ENCODE data around the gene PRM2.

PRM2 gene, protein sequence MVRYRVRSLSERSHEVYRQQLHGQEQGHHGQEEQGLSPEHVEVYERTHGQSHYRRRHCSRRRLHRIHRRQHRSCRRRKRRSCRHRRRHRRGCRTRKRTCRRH

DNA sequence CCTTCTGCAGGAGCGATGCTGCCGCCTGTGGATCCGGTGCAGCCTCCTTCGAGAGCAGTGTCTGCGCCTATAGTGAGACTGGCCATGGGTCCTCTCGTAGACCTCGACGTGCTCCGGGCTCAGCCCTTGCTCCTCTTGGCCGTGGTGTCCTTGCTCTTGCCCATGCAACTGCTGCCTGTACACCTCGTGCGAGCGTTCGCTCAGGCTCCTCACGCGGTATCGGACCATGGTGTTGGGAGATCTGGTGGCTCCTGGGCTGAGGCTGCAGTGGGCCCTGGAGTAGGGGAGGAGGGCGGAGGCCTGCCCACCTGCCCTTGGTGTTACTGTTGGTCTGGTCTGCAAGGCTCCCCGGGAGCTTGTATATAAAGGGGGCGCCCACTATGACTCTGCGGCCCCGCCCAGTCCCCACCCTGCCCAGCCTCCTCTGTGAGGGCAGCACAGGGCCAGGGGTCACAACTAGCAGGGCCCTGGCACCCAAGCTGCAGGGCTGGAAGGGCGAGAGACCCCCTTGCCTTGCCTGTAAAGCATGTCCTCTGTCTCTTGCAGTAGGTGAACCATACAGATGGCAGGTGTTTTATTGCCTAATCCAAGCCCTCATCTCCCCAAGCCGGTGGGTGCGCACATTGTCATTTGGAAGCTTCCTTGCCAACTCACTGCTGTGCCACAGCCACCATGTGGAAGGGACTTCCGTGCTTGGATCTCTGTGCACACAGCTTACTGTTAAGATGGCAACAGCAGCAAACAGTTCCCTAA is at the start of gene PRM2:
PRM2 (minus strand) TSS at position 338 of the 753 bp plus-strand sequence; CDS start at position 228, 110 bp downstream.
- no peak for DNase-seq

DNA sequence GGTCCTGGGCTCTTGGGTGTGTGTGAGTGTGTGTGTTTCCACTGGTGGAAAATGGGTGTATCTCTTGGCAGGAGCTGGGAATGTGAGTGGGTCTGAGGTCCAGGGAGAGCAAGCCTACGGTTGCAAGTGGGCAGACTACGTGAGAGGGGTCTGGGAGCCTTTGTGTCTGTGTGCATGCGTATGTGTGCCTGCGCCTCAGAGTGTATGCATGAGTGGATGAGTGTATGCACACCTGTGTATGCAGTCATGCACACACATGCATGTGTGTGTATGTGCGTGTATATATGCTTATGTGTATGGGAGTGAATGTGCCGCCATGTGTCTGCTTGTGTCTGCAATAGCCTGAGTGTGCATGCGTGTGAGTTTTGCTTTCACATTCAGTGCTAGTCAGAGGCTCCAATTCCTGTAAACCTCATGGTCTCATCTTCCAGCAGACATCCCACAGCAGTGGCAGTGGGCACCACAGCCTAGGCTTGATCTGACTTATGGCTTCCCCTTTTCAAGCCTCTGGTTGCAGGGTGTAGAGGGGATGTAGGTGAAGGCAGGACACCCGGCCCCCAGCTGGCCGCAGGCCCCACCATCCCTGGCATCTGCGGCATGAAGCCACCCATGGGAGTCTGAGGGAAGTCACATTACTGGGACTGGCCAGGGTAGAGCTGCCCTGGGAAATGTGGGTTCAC is 49.3 kb upstream of the PRM2 start:
- no peak for DNase-seq

DNA sequence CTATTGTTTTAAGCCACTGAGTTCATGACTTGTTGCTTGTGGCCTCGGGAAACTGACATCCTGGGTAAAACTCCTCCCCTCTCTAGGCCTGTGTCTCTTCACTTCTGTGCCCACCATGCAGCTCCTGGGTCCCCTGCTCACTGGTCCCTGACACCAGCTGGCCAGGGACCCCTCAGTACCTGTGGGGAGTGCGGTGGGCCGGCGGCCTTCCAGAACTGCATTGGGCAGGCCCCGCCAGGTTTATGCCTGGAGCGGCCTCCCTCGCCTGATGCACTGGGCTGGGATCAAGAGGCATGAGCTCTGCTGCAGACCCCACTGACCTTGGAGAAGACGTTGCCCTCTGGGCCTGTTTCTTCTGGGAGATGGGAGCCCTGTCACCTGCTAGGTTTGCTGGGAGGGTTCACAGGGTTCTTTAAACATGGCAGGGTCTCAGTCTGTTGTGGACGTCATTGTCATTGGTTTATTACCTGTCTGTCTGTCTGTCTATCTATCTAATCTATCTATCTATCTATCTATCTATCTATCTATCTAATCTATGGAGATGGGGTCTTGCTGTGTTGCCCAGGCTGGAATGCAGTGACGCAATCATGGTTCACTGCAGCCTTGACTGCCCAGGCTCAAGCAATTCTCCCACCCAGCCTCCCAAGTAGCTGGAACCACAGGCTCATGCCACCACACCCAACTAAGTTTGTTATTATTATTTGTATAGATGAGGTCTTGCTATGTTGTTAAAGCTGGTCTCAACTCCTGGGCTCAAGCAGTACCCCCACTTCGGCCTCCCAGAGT is 47.5 kb upstream of the PRM2 start:
- no peak for DNase-seq

DNA sequence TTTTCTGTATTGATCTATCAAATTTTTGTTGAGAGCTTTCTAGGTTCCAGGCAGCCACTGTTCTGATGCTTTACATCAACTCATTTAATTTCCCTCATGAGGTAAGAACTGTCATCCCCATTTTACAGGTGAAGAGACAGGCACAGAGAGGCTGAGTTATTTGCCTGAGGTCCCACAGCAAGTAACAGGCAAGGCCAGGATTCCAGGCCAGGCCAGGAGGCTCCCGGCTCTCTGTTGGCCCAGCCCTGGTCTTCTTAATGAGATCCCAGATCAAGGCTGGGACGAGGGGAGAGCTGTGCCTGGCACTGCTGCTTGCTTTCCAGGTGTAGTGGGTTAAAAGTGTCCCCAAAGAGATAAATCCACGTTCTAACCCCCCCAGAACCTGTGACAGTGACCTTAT is 46.5 kb upstream of the PRM2 start:
- no peak for DNase-seq

DNA sequence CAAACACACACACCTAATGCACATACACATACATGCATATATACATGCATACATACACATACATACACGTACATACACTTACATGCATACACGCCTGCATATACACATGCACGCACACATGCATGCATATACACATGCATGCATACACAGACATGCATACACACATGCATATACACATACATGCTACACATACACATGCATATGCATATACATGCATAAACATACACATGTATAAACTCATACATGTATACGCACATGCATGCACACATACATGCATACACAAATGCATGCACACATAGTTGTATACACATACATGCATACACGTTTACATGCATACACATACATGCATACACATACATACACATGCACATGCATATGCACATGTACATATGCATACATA is 45.4 kb upstream of the PRM2 start:
- DNase-seq, result no peak

DNA sequence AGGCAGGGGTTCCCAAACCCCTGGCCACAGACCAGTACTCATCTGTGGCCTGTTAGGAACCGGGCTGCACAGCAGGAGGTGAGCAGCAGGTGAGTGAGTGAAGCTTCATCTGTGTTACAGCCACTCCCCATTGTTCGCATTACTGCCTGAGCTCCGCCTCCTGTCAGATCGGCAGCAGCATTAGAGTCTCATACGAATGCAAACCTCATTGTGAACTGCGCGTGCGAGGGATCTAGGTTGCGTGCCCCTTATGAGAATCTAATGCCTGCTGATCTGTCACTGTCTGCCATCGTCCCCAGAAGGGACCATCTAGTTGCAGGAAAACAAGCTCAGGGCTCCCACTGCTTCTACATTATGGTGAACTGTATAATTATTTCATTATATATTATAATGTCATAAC is 43.9 kb upstream of the PRM2 start:
- no peak for DNase-seq

DNA sequence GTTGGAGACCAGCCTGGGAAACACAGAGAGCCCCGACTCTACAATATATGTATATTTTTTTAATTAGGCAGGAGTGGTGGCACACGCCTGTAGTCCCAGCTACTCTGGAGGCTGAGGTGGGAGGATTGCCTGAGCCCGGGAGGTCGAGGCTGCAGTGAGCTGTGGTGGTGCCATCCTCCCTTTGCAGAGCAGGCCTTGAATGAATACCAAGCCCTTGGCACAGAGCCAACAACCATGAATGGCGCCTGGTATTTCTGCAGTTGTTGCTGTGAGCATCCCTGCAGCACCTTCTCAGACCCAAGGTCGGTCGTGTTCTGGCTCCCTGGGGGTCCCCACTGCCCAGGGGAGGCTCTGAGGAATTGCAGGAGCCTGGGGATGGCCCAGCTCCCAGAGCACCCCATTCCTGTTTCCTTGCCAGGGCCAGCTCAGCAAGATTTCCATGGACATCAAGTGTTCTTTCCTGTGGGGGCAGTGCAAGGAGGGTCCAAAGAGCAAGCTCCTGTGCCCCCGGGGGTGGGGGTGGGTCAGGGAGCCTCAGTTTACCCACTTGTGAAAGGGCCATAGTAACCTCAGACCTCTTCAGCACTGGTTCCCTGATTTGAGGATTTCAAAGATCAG is 43.4 kb upstream of the PRM2 start:
- DNase-seq, result no peak

DNA sequence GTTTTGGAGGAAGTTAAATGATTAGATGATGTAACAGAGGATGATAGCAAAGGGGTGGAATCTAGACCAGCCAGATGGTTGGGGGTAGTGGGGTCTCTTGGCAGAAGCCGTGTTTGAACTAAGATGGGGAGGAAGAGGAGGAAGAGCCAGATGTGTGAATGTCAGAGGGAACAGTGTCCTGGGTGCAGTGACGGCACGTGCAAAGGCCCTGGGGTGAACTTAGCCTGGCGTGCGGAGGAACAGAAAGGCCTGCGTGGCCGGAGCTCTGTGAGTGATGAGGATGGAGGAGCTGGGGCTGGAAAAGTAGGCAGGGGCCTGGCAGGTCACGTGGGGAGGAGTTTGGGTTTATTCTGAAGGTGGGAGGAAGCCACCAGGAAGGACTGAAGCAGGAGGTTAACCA is 42.5 kb upstream of the PRM2 start:
- no peak for DNase-seq

DNA sequence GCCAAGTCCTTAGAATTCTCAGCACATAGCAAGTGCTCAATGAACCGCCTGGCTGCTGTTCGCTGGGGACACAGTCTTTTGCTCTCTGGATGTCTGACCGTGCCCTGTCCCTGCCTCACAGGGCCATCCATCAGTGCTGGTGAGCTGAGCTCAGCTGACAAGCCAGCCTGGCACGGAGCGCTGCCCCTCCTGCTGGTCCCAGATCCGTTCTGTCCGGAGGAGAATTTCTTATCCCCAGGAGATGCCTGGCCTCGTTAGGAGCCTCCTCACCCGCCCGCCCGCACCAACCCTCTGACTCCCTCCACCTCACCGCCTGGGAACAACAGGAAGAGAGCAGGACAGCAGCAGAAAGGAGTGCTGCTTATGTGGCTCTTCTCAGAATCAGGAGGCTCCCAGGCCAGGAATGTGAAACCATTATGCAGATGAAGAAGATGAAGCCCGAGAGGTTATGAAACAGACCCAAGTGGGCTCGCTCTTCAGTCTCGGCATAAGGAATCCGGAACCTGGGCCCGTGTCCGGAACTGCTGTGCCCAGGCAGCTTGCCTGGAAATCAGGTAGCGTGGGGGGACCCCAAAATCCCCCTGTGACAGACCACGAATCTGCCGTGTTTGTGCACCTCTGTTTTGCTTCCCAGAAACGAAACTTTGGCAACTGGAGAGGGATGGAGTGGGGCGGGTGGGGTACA is 40.2 kb upstream of the PRM2 start:
- no peak for DNase-seq

DNA sequence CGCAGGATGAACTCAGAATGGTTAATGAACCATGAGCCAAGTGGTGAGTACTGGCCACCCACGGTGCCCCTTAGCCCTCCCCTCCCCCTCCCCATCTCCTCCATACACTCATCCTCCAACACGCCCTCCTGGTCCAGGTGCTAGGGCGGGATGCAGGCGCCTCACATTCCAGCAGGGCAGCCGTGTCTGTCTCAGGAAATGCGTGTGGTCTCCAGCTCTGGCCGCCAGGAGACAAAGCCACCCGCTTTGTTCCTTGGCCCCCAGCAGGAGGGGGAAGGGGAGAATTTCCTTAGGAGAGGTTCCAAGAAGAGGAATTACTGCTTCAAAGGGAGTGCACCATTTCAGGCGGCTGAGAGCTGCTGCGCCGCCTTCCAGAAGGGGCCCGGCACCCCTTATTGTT is 39.2 kb upstream of the PRM2 start:
- DNase-seq, result no peak

DNA sequence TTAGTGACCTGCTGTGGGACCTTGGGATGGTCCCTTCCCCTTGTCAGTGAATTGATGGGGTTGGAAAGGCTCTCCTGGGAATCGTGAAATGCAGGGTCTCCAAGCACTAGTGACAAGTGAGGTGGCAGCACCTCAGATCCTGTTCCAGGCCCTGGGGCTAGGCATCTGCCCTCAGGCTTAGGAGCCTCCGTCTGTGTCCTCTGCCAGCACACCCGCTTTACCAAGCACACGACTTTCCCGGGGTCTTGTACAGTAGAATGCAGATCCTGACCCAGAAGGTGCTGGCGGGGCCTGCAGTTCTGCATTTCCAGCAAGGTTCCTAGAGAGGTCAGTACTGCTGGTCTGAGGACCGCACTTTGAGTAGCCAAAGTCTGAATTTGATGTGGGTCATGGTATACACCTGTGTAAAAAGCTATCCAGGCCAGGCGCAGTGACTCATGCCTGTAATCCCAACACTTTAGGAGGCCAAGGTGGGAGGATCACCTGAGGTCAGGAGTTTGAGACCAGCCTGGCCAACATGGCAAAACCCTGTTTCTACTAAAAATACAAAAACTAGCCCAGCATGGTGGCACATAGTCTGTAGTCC is 38.1 kb upstream of the PRM2 start:
- DNase-seq, result no peak

DNA sequence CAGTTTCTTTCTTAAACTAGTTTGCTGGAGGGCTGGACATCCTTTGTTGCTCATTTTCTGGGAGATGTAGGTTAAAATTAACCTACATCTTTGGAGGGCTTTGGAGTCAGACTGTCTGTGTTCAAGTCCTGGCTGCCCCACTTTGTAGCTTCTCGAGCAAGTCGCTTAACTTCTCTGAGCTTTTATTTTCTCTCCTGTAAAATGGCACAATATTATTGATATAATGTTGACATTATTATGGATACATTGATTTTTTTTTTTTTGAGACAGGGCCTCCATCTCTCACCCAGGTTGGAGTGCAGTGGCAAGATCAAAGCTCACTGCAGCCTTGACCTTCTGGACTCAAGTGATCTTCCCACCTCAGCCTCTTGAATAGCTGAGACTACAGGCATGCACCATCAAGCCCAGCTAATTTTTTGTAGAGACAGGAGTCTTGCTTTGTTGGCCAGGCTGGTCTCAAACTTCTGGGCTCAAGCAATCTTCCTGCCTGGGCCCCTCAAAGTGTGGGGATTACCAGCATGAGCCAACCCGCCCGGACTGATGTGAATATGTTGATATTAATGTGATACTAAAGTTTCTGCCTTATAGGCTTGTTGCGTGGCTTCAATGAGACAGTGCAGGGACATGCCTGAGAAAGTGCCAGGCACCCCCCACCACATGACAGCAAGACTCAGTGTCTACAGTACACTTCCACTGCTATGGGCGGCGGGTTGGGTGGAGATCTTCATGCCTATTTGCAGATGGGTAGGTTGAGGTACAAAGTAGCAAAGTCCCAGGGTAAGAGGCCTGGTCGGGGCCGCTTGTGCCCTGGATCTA is 37.4 kb upstream of the PRM2 start:
- DNase-seq, result no peak

DNA sequence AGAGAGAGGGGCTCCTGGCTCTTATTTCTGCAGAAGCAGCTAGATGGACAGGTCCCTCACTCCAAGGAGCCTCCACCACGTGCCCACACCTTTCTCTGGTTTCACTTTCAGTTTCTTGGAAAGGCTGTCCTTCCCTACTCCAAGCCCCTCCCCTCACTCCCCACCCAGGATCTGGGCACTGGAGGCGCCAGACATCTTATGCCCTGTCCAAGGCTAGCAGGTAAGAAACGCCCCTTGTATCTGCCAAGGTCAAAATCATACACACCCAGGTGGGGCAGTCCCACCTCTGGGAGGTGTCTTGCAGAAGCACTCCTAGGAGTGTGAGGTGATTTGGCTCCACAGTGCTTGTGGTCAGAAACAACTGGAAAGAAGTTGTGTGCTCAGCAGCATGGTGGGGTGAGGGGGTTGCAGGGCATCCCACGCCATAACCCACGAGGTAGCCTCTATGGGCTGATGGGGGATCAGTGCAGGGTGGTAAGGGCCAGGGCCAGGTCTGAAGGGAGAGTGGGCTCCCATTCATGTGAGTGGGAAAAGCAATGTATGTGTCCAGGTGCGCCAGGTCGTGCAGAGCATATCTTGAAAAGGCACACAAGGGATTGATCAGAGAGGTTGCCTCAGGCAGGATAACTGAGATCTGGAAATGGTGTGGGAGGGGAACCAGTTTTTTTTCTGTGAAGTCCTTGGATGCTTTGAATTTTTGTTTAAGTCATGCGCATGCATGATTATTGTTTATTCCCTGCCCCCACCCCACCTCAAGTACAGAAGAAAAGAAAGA is 36.6 kb upstream of the PRM2 start:
- no peak for DNase-seq

DNA sequence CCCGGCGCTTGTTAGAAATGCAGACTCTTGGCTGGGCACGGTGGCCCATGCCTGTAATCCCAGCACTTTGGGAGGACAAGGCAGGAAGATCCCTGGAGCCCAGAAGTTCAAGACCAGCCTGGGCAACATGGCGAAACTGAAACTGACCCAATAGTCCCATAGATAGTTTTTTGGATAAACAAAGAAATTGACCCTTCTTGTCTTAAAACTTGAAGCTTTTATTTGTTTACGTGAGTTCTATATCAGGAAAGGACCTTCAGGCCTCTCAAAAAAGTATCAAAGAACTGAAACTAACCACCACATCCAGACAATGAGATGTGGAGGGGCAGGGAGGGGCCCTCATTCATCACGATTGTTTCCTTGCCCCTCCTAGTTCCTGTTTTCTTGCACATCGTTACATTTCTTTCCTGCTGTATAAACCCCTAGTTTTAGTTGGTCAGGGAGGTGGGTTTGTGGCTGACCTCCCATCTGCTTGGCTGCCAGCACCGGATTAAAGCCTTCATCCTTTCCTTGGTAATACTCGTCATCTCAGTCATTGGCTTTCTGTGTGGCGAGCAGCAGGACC is 34.8 kb upstream of the PRM2 start:
- no peak for DNase-seq

DNA sequence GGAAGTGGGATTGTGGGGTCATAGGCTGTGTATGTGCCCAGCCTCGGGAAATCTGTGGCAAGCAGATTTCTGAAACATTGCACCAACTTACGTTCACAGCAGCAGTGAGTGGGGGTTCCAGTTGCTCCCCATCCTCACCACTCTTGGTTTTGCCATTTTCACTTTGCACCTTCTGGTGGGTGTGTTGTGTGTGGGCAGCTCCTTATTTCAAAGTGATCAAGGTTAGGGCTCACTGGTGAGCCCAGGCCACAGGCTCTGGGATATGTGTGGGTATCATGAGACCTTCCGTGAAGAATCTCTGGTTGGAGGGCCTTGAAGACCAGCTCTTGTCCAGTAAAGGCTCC is 34.3 kb upstream of the PRM2 start:
- DNase-seq, result no peak

DNA sequence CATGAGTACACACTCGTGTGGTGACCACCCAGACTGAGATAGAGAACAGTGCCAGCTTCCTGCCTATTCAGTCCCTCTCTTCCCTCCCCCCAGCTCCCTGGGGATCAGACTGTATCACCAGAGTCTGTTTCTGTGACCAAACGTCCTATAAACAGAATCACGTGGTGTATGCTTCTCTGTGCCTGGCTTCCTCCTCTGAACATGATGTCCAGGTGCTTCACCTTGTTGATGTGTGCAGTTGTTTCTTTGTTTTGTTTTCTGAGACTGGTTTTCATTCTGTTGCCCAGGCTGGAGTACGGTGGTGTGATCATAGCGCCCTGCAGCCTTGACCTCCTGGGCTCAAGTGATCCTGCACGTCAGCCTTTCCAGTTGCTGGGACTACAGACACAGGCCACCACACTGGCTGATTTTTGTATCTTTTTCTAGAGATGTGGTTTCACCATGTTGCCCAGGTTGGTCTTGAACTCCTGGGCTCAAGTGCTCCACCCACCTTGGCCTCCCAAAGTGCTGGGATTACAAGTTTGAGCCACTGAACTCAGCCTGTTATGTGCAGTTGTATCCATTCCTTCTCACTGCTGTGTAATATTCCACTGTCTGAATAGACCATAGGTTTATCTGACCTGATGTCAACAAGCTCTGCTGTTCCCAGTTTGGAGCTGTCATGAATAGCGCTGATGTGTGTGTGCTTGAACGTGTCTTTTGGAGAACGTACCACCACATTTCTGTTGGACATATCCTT is 33.8 kb upstream of the PRM2 start:
- DNase-seq, result no peak

DNA sequence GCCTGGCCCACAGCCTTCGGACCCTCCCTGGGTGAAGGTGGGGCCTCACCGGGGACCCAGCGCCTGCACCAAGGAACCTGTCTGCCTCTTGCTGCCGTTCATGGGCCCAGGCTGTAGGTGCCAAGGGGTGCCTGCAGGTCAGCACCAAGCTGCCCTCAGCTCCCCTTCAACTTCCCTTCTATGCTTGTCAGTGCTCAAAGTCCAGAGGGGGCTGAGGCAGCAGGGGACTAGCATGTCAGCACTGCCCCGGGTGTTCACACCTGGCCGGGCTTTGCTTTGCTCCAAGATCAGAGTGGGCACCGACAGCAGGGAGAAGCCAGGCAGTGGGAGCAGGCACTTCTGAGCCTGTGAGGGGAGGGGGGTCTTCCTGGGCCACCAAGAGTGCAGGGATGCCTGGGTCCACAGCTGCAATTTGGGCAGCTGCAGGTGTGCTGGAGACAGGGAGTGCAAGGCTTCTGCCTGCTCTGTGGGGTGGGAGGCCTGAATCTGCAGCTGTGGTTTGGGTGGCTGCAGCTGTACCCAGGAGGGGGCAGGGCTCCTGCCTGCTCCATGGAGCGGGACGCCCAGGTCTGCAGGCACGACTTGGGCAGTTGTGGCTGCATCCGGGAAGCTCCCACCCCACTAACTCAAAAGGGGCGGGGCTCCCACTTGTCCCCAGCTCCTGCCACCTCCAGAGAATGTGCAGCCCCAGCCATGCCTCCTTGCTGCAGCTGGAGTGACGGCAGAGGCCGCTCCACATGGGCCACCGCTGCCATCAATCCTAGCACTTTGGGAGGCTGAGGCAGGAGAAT is 32.4 kb upstream of the PRM2 start:
- DNase-seq, result no peak

DNA sequence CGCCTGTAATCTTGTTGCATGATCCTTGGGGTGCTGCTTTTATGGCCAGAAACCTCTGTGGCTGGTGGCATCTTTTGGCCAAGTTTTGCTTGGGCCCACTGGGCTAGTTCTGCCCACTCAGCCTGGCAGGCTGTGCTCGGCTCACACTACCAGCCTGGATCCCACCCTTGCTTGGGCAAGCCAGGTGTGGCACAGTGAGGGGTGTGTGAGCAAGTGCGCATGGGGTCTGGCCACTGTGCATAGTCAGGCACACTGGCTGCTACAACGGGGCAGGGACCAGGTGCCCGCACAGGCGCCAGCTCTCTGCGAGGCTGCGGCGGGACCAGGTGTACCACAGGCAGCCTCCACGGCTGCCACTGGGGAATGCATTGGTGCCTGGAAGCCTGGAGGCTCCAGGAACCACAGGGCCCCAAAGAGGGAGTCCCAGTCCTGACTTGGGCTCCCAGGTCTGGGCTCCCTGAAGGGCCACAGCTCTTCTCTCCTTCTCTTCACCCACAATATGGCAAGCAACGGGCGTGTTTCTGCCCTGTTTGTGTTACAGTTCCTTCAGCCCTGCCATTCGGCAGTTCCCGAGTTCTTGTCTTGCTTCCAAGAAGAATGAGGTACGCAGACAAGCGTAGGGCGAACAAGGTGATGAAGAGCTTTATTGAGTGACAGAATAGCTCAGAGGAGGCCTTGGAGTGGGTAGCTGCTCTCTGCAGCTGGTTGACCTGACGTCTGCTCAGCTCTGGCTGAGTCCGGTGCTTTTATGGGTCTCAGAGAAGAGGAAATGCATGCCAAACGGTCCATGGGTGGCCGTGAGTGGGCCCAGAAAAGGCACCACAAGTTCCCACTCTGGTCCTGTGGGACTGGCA is 31.6 kb upstream of the PRM2 start:
- no peak for DNase-seq

All from NCI-H1930 (cell line).